Cardiac muscle cell (in vitro differentiated cells and primary cell): ENCODE measurements around the gene LAMC1. TPM values are rescaled to one million over a fixed set of nuclear protein-coding genes. Genes with fewer than 3 reads are reported as not detected.

ENCODE experiments used
- DNase-seq, 2 donors: peaks; one replicate each; pipeline versions ENCODE4 v3.0.0 to v3.0.0-alpha.2; 2010 to 2017; ENCODE audit warnings: low read depth in 1 of 2, low spot score in 1 of 2
- H3K27ac ChIP-seq: fragments of 200-600 bp; sonication (generic); 2 replicates; pipeline ENCODE4 v1.5.1; 2016
- H3K27me3 ChIP-seq: fragments of 200-600 bp; sonication (generic); 2 replicates; pipeline ENCODE4 v1.6.0; 2016; ENCODE audit warnings: control low read depth
- H3K36me3 ChIP-seq: fragments of 200-600 bp; sonication (generic); 2 replicates; pipeline ENCODE4 v1.5.1; 2016; ENCODE audit warnings: control low read depth
- H3K4me1 ChIP-seq: fragments of 200-600 bp; sonication (generic); 2 replicates; pipeline ENCODE4 v1.8.1; 2017; ENCODE audit warnings: low read depth, mild to moderate bottlenecking, mixed run types
- H3K4me3 ChIP-seq: fragments of 200-600 bp; sonication (generic); 2 replicates; pipeline ENCODE4 v1.5.1; 2016; ENCODE audit warnings: mild to moderate bottlenecking
- H3K9me3 ChIP-seq: fragments of 200-600 bp; sonication (generic); 2 replicates; pipeline ENCODE4 v1.5.1; 2017; ENCODE audit warnings: low read depth, mild to moderate bottlenecking, control low read depth
- CTCF ChIP-seq: IDR thresholded peaks from 2 replicates; pipeline ENCODE4 v1.5.1; 2012; ENCODE audit warnings: low read depth, mild to moderate bottlenecking, low read length
- polyA plus RNA-seq: library from polyadenylated mRNA; unstranded; fragments of >200 nt; fragmentation: Nextera tagmentation; extraction: Ambion mirVana; gene quantifications from 2 replicates; pipeline ENCODE4 v1.2.1, GENCODE V29; 2016
- total RNA-seq: library from RNA; depleted of rRNA; stranded (reverse); fragments of >200 nt; gene quantifications from 2 replicates; pipeline ENCODE4 v1.2.3, GENCODE V29; 2016

LAMC1 gene
- total and polyA plus RNA-seq, 2 experiments from 2014 or later: 66.4 to 329 TPM

GRCh38 chr1:183125279-183125999 is 102.2 kb downstream of the LAMC1 start:
- Histone ChIP-seq H3K4me3 (no peak overlapping the region), H3K4me1 (no peaks in the 10 kb centered on the region), H3K27ac (no peak overlapping the region), H3K27me3 (no peaks in the 10 kb centered on the region), H3K36me3 (peaks cover 65% of the 10 kb centered on the region), H3K9me3 (no peaks in the 10 kb centered on the region)
- no peak for TF ChIP-seq CTCF
- no peak for DNase-seq

GRCh38 chr1:183126000-183126366 is 102.8 kb downstream of the LAMC1 start:
- Histone ChIP-seq H3K36me3 (peaks cover 69% of the 10 kb centered on the region), H3K27ac (no peak overlapping the region), H3K4me1 (no peaks in the 10 kb centered on the region), H3K4me3 (no peak overlapping the region), H3K9me3 (no peaks in the 10 kb centered on the region), H3K27me3 (no peaks in the 10 kb centered on the region)
- no peak for DNase-seq
- TF ChIP-seq CTCF: no peak

- no peaks in the 10 kb centered on the region for H3K4me1 ChIP-seq
- H3K9me3 ChIP-seq: no peaks in the 10 kb centered on the region
- no peak overlapping the region for H3K27ac ChIP-seq
- no peak for TF ChIP-seq CTCF
- DNase-seq: no peak
- H3K36me3 ChIP-seq: peaks cover 71% of the 10 kb centered on the region
- no peaks in the 10 kb centered on the region for H3K27me3 ChIP-seq
- H3K4me3 ChIP-seq: no peak overlapping the region
These were observed 103.3 kb downstream of the LAMC1 start for GRCh38 chr1:183126528-183126927.

GRCh38 chr1:183129921-183130690 is 106.9 kb downstream of the LAMC1 start:
- Histone ChIP-seq H3K4me3 (no peak overlapping the region), H3K36me3 (peaks cover 82% of the 10 kb centered on the region), H3K27ac (no peak overlapping the region), H3K9me3 (no peaks in the 10 kb centered on the region), H3K4me1 (peaks cover 2% of the 10 kb centered on the region), H3K27me3 (no peaks in the 10 kb centered on the region)
- no peak for DNase-seq
- no peak for TF ChIP-seq CTCF

- Histone ChIP-seq H3K36me3 (peaks cover 79% of the 10 kb centered on the region), H3K4me1 (peaks cover 6% of the 10 kb centered on the region), H3K9me3 (no peaks in the 10 kb centered on the region), H3K4me3 (no peak overlapping the region), H3K27ac (no peak overlapping the region), H3K27me3 (no peaks in the 10 kb centered on the region)
- DNase-seq: no peak
- TF ChIP-seq CTCF: no peak
These were observed 107.9 kb downstream of the LAMC1 start for GRCh38 chr1:183131166-183131565.
